Measurements from ENCODE around the gene C2orf80.

- TF ChIP-seq CTCF (conservative IDR thresholded peaks at IDR 0.05 in 1 of 2, IDR thresholded peaks at IDR 0.05 in 1 of 2; ENCODE audit: low read depth in 1 of 2, low read length in 2 of 2) (no peak), EZH2 (IDR thresholded peaks at IDR 0.05; ENCODE audit: low read length, missing control alignments) (no peak)
Observed at GRCh38 chr2:208134928-208135586, 54.8 kb downstream of the C2orf80 start.
